Psoas muscle (tissue), 8 donors: ENCODE measurements around the gene MAFF. TPM values are rescaled to one million over a fixed set of nuclear protein-coding genes. Genes with fewer than 3 reads are reported as not detected.

ENCODE experiments used
- ATAC-seq, 4 donors: fragments of 200-7000 bp; cut with Tn5 transposase; one replicate each; pipeline ENCODE4 v1.9.1; 2020; ENCODE audit warnings: moderate library complexity in 3 of 4, mild to moderate bottlenecking in 2 of 4
- DNase-seq, 2 donors: peaks; one replicate each; pipeline ENCODE4 v3.0.0-alpha.2; 2020
- H3K27ac ChIP-seq: fragments of 200-600 bp; one replicate; pipeline ENCODE4 v1.8.0; 2022
- H3K27me3 ChIP-seq, 3 donors: fragments of 200-600 bp in 1 of 3; one replicate each; pipeline versions ENCODE4 v1.6.1 to v1.8.0; 2013 to 2022; ENCODE audit warnings: low read length in 2 of 3, mild to moderate bottlenecking in 2 of 3, moderate library complexity in 1 of 3; ENCODE audit not compliant: insufficient read depth in 3 of 3
- H3K36me3 ChIP-seq, 2 donors: fragments of 200-600 bp in 1 of 2; one replicate each; pipeline versions ENCODE4 v1.6.1 to v1.8.0; 2013 to 2022; ENCODE audit warnings: low read depth in 1 of 2, mild to moderate bottlenecking in 1 of 2, moderate library complexity in 1 of 2; ENCODE audit not compliant: insufficient read depth in 1 of 2
- H3K4me1 ChIP-seq: fragments of 200-600 bp; one replicate; pipeline ENCODE4 v1.8.0; 2022
- H3K4me3 ChIP-seq: fragments of 200-600 bp; one replicate; pipeline ENCODE4 v1.8.0; 2022; ENCODE audit warnings: mild to moderate bottlenecking
- H3K9me3 ChIP-seq: fragments of 200-600 bp; one replicate; pipeline ENCODE4 v1.8.0; 2022
- CTCF ChIP-seq: fragments of 200-600 bp; IDR thresholded peaks from one replicate; pipeline ENCODE4 v1.8.0; 2022; ENCODE audit warnings: antibody characterized with exemption
- WGBS, 3 donors: extraction: QIAGEN DNeasy Blood & Tissue Kit; methylation state at CpG; one replicate each; pipeline versions ENCODE4 v1.1.6 to v1.1.7; 2013; 5-methylcytosine and 5-hydroxymethylcytosine counted together
- intact Hi-C, 2 donors: fragments of 100-400 bp; cut with DNase I; formaldehyde crosslinking; loops; one replicate each; pipeline versions ENCODE4 v1.11.0 to v1.14.2; 2022
- polyA plus RNA-seq, 3 donors: library from polyadenylated mRNA; stranded (reverse); fragments of 200-250 nt; gene quantifications; one replicate each; pipeline ENCODE4 v1.2.3, GENCODE V29; 2013
- total RNA-seq, 4 donors: library from RNA; stranded (reverse); fragmentation: NEBNext Ultra II Directional in 2 of 4; extraction: Animal tissue kit (Norgen Biotek cat#: 25700) in 2 of 4; gene quantifications; one replicate each; pipeline versions ENCODE4 v1.2.1 to v1.2.4, GENCODE V29; 2021 to 2023
- donor health status: healthy with polysubstance abuse.
- donor health status: DM: no; HTN: no; CAD: no; lungs with moderate emphysema.
- donor health status: Bipolar disorder and iron deficiency.
- donor health status: healthy.
- donor health status: DM: yes; HTN: yes; CAD: no.
- donor health status: DM: no; HTN: no; CAD: no.
- donor health status: DM: no; HTN: no; CAD: no.
- donor health status: DM: yes; HTN: yes; CAD: no.

MAFF gene
- total and polyA plus RNA-seq, 7 donors: 5.7 to 118 (median 28.1) TPM

DNA sequence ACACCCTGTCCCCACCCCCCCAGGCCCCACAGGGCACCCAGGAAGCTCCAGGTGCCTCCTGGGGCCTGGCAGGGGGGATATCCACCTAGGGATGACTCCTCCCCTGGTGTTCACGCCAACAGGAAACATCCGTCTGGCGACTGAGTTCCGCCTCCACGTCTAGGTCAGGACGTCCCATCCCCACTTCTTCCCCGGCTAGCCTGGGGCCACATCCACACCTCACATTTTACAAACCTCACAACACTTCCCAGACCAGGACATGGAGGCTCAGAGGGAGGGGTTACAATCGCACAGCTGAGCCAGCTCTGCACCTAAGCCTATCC lies 21.0 kb downstream of the MAFF start:
- TF ChIP-seq CTCF: no peak
- Histone ChIP-seq H3K4me3 (no peak overlapping the region), H3K27ac (no peak overlapping the region), H3K4me1 (peaks cover 24% of the 10 kb centered on the region), H3K9me3 (no peaks in the 10 kb centered on the region), H3K27me3 (no peaks in the 10 kb centered on the region), H3K36me3 (peaks cover 0 to 62% of the 10 kb centered on the region in 2 donors)
- intact Hi-C loops: no loop called here
- 60 to 82% (median 76%) methylated on average over 8 of the region's 8 CpGs for WGBS, 3 donors
- DNase-seq (no peak), ATAC-seq (no peak)

- H3K4me3 ChIP-seq: no peak overlapping the region
- H3K27me3 ChIP-seq: no peaks in the 10 kb centered on the region
- DNase-seq (no peak), ATAC-seq (no peak)
- 80 to 85% (median 84%) methylated on average over 12 of the region's 12 CpGs for WGBS, 3 donors
- intact Hi-C loops: no loop called here
- H3K4me1 ChIP-seq: peaks cover 17% of the 10 kb centered on the region
- no peak for TF ChIP-seq CTCF
- H3K36me3 ChIP-seq: peaks cover 0 to 69% of the 10 kb centered on the region in 2 donors
- no peaks in the 10 kb centered on the region for H3K9me3 ChIP-seq
- no peak overlapping the region for H3K27ac ChIP-seq
These were observed 21.6 kb downstream of the MAFF start for GRCh38 chr22:38223289-38223960.

GRCh38 chr22:38226853-38227649 lies 25.3 kb downstream of the MAFF start:
- Histone ChIP-seq H3K27me3 (no peaks in the 10 kb centered on the region), H3K9me3 (no peaks in the 10 kb centered on the region), H3K4me3 (no peak overlapping the region), H3K27ac (no peak overlapping the region), H3K4me1 (peaks cover 6% of the 10 kb centered on the region), H3K36me3 (peaks cover 0 to 83% of the 10 kb centered on the region in 2 donors)
- TF ChIP-seq CTCF: no peak
- intact Hi-C loops: no loop called here
- ATAC-seq (no peak), DNase-seq (no peak)
- WGBS, 3 donors: 90 to 95% (median 93%) methylated on average over 25 of the region's 25 CpGs

GRCh38 chr22:38228326-38228872 lies 26.6 kb downstream of the MAFF start:
- ATAC-seq: no peak
- Histone ChIP-seq H3K36me3 (peaks cover 0 to 76% of the 10 kb centered on the region in 2 donors), H3K9me3 (no peaks in the 10 kb centered on the region), H3K27me3 (no peaks in the 10 kb centered on the region), H3K4me1 (peaks cover 11% of the 10 kb centered on the region), H3K4me3 (no peak overlapping the region), H3K27ac (peak overlapping the region; percentile 58)
- intact Hi-C loops: no loop called here
- TF ChIP-seq CTCF: no peak
- no peak for DNase-seq
- 67 to 72% (median 72%) methylated on average over 3 of the region's 3 CpGs for WGBS, 3 donors
